Progenitor cell of endocrine pancreas (in vitro differentiated cells): Measurements from ENCODE around the gene RAP1GAP. TPM values are rescaled to one million over a fixed set of nuclear protein-coding genes. Genes with fewer than 3 reads are reported as not detected.

Experiments used
- DNase-seq: peaks from one replicate; pipeline ENCODE4 v3.0.0; 2021; ENCODE audit warnings: low spot score; ENCODE audit not compliant: unreplicated experiment
- H3K27ac Mint-ChIP-seq: 2 replicates; pipeline ENCODE4 v1.8.0; 2021; ENCODE audit warnings: mild to moderate bottlenecking, moderate library complexity, mixed read lengths
- H3K27me3 Mint-ChIP-seq: 2 replicates; pipeline ENCODE4 v1.8.0; 2021; ENCODE audit warnings: mixed read lengths
- H3K36me3 Mint-ChIP-seq: 2 replicates; pipeline ENCODE4 v1.8.0; 2022; ENCODE audit warnings: mixed read lengths; ENCODE audit not compliant: insufficient read depth
- H3K4me1 Mint-ChIP-seq: 2 replicates; pipeline ENCODE4 v1.8.0; 2021; ENCODE audit warnings: low read depth, mixed read lengths
- H3K4me3 Mint-ChIP-seq: 2 replicates; pipeline ENCODE4 v1.8.0; 2021; ENCODE audit warnings: low read depth, mild to moderate bottlenecking, moderate library complexity, mixed read lengths
- H3K9me3 Mint-ChIP-seq: 2 replicates; pipeline ENCODE4 v1.8.0; 2021; ENCODE audit warnings: low read depth, mixed read lengths
- CTCF ChIP-seq: fragments of 200-600 bp; sonication (generic); IDR thresholded peaks from one replicate; pipeline ENCODE4 v1.5.0; 2021; ENCODE audit warnings: antibody characterized with exemption, mild to moderate bottlenecking; ENCODE audit not compliant: unreplicated experiment
- total RNA-seq: library from RNA; stranded (reverse); gene quantifications from 2 replicates; pipeline ENCODE4 v1.2.1, GENCODE V29; 2021

RAP1GAP gene
- total RNA-seq, 1 donor from 2014 or later: 15.3 TPM

- DNase-seq: no peak
- no peak overlapping the region for H3K4me3 Mint-ChIP-seq
These were observed 5.0 kb downstream of the RAP1GAP start for GRCh38 chr1:21663951-21664805.

GRCh38 chr1:21663248-21663950, 5.8 kb downstream of the RAP1GAP start:
- peaks cover 42% of the 10 kb centered on the region for H3K27me3 Mint-ChIP-seq
- H3K36me3 Mint-ChIP-seq: no peaks in the 10 kb centered on the region
- H3K4me3 Mint-ChIP-seq: no peak overlapping the region
- no peak for DNase-seq
- no peak overlapping the region for H3K27ac Mint-ChIP-seq
- no peaks in the 10 kb centered on the region for H3K9me3 Mint-ChIP-seq
- H3K4me1 Mint-ChIP-seq: peaks cover 20% of the 10 kb centered on the region
- no peak for TF ChIP-seq CTCF

More at GRCh38 chr1:21663951-21664805, 5.0 kb downstream of the RAP1GAP start:
- Mint-ChIP-seq H3K9me3 (no peaks in the 10 kb centered on the region), H3K27ac (no peak overlapping the region), H3K36me3 (no peaks in the 10 kb centered on the region), H3K27me3 (peaks cover 42% of the 10 kb centered on the region), H3K4me1 (peaks cover 20% of the 10 kb centered on the region)
- no peak for TF ChIP-seq CTCF

- no peak for TF ChIP-seq CTCF
- H3K36me3 Mint-ChIP-seq: no peaks in the 10 kb centered on the region
These were observed 6.5 kb downstream of the RAP1GAP start for GRCh38 chr1:21662426-21663247.

GRCh38 chr1:21661886-21662285, 7.3 kb downstream of the RAP1GAP start:
- H3K9me3 Mint-ChIP-seq: no peaks in the 10 kb centered on the region
- H3K36me3 Mint-ChIP-seq: no peaks in the 10 kb centered on the region
- H3K27me3 Mint-ChIP-seq: peaks cover 42% of the 10 kb centered on the region
- peaks cover 7% of the 10 kb centered on the region for H3K4me1 Mint-ChIP-seq
- no peak overlapping the region for H3K4me3 Mint-ChIP-seq
- DNase-seq: no peak
- no peak for TF ChIP-seq CTCF
- no peak overlapping the region for H3K27ac Mint-ChIP-seq

More at GRCh38 chr1:21662426-21663247, 6.5 kb downstream of the RAP1GAP start:
- peaks cover 41% of the 10 kb centered on the region for H3K27me3 Mint-ChIP-seq
- H3K4me1 Mint-ChIP-seq: peaks cover 13% of the 10 kb centered on the region
- H3K27ac Mint-ChIP-seq: no peak overlapping the region
- DNase-seq: no peak
- H3K9me3 Mint-ChIP-seq: no peaks in the 10 kb centered on the region
- no peak overlapping the region for H3K4me3 Mint-ChIP-seq

- H3K36me3 Mint-ChIP-seq: no peaks in the 10 kb centered on the region
- peaks cover 36% of the 10 kb centered on the region for H3K27me3 Mint-ChIP-seq
- no peak for TF ChIP-seq CTCF
- DNase-seq: no peak
- H3K27ac Mint-ChIP-seq: no peak overlapping the region
- no peak overlapping the region for H3K4me3 Mint-ChIP-seq
- no peaks in the 10 kb centered on the region for H3K4me1 Mint-ChIP-seq
- no peaks in the 10 kb centered on the region for H3K9me3 Mint-ChIP-seq
These were observed 9.2 kb downstream of the RAP1GAP start for GRCh38 chr1:21659924-21660326.
